Stimulated activated naive CD4-positive, alpha-beta T cell (primary cell): Measurements from ENCODE around the gene NFAM1.

Experiments used
- DNase-seq, 6 experiments: peaks; one replicate each; lab custom pipeline; 2025; lab: John Stamatoyannopoulos, UW

The NFAM1 gene

DNA sequence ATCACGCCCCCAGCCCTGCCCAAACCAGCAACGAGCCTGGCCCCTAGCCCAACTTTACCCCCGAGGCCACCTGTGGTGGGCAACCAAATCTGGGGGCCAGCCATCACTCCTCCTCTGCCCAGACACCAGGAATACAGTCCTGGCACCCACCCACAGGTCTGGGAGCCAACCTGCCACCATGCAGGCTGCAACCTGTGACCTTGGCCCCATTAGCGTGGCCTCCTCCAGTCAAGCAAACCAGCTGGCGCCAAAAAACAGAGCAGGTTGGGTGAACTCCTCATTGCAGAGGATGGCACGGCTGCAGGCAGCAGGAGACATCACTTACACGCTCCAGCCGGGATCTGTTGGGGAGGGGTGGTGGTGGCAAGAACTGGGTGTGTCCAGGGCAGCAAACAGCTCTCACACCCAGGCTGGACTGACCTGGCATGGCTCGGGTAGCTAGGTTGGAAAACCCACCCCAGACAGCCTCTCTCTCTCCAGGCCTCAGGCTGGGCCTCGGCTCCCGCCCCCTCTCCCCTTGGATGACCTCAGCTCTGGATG, 96.3 kb downstream of the NFAM1 start:
- DNase-seq = no peak

DNA sequence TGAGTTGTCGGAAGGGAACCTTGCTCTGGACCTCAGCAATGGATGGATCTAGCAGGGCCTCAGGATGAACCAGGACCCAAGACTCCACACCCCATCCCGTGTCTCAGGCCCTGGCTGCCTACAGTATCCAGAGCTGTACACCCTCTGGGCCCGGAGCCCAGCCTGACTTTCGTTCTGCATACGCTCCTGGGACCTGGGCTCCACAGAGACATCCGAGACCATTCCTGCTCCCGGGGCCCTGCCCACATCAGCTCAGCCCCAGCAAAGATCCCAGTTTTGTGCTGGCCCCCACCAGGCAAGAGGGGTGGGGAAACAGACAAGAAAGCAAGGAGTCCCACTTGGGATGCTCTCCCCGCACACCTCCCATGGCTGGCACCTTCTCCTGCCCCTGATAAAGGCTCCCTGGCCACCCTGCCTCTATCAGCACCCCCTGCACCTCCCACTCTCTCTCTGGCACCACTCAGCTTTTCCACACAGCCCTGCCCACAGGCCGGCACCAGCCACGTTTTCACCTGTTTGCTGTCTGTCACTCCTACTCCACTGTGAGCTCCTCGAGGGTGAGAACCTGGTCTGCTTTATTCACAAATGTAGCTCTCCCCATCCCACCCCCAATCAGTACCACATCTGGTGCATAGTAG, 97.2 kb downstream of the NFAM1 start:
- DNase-seq = no peak

DNA sequence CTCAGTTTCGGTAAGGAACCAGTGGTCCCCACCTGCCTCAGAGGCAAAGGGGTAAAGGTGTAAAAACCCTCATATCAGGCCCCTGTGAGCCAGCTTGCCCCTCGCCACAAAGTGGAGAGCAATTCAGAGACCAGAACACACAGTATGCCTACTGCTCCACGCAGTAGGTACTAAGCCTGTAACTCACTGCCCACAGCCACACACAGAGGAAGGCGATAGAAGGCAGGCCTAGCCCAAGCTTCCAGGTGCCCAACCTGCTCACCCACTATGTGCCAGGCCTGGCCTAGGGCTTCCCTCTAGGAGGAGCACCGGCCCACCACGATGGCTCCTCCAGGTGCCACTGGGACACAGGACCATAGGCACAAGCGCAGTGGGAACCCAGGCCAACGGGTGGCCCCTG, 98.7 kb downstream of the NFAM1 start:
- no peak for DNase-seq

DNA sequence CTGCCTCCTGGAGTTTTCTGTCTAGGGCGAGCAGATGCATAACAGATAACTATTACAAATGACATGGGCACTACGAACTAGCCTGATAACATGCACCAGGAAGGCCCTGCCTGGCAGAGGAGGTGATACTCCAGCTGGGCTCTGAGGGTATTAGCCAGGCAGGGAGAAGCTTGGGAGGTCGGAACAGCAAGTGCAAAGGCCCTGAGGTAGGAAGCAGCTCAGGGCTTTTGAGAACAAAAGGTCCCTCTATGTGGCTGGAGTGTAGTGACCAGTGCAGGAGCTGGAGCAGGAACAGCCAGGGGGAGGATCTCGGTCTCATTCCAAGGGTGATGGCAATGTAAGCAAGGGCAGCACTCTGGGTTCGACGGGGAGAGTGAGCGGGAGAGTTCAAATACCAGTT, 100.1 kb downstream of the NFAM1 start:
- no peak for DNase-seq

DNA sequence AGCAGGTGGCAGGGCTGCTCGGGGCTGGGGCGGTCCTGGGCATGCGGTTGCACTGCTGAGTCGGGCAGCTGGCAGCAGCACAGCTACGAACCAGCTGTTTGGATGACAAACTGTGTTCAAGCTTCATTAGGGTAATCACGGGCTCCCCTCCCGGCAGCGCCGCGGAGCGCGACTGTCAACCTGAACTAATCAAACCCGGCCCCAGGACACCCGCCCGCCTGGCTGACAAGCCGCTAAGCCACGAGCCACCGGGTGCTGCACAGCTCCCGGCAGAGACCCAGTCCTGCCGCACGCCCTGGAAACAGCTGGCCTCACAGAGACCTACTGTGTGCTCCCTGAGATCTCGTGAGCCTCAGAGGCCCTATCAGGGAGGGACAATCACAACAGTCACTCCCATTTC, 101.2 kb downstream of the NFAM1 start:
- no peak for DNase-seq
